Measurements from ENCODE around the gene GNPTAB. TPM values are rescaled to one million over a fixed set of nuclear protein-coding genes. Genes with fewer than 3 reads are reported as not detected.

GNPTAB gene
- total and polyA plus RNA-seq, 2 of the 4 experiments (the other 2 are of a cell fraction): 16.0 to 24.2 TPM

DNA sequence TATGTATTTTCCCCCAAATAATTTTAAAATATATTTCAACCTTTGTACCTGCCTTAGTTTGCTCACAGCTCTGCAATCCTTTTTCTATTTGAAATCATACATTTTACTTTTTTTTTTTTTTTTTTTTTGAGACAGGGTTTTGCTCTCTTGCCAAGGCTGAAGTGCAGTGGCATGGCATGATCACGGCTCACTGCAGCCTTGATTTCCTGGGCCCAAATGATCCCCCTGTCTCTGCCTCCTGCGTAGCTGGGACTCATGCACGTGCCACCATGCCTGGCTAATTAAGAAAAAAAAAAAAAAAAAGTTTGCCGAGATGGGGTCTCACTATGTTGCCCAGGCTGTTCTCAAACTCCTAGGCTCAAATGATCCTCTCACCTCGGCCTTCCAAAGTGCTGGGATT, 90.2 kb downstream of the GNPTAB start:
- H3K27ac ChIP-seq (ENCODE audit: insufficient read depth, low read length): no peak overlapping the region
- no TSS peak for BruUV-seq (replicated peaks)
- ChIA-PET POLR2A (ENCODE audit: unreplicated experiment) (no interaction called here), CTCF (interaction anchor here (0.6 kb wide), 1 partner anchor 182 kb away, joined by 3 read pairs; no protein-coding TSS in a partner anchor)
- no peak overlapping the region for H3K23ac ChIP-seq (ENCODE audit: low read depth, low read length)
- H3K9me3 ChIP-seq (ENCODE audit: control insufficient read depth, insufficient read depth, low read length): no peaks in the 10 kb centered on the region
- no peak overlapping the region for H2AFZ ChIP-seq (replicated peaks; ENCODE audit: low read length, poor library complexity)
- WGBS, 2 experiments (ENCODE audit: extremely low coverage in 2 of 2, insufficient read length in 1 of 2): no CpG with 5 or more reads among the region's 5 CpGs
- no peak overlapping the region for H2BK5ac ChIP-seq (ENCODE audit: low read depth, low read length, poor library complexity, severe bottlenecking)
- no peak overlapping the region for H4K91ac ChIP-seq (ENCODE audit: insufficient read depth, low read depth, low read length)
- peaks cover 21% of the 10 kb centered on the region for H3K36me3 ChIP-seq (ENCODE audit: control insufficient read depth, insufficient read depth, low read length)
- no peak overlapping the region for H2BK15ac ChIP-seq (ENCODE audit: low read depth, low read length)
- H4K5ac ChIP-seq (ENCODE audit: low read depth, low read length): no peak overlapping the region
- H3K4ac ChIP-seq (ENCODE audit: low read depth, low read length): no peak overlapping the region
- H2BK20ac ChIP-seq (ENCODE audit: low read depth, low read length): no peak overlapping the region
- no peak overlapping the region for H3K4me2 ChIP-seq (ENCODE audit: low read depth, low read length)
- in situ Hi-C loops (cut with MboI; ENCODE audit: low sequenced_read_pairs) (no loop called here), dilution Hi-C loops (cut with HindIII; ENCODE audit: low sequenced_read_pairs, unreplicated experiment) (no loop called here), intact Hi-C loops (cut with micrococcal nuclease) (no loop called here)
- no peak for DNase-seq
- TF ChIP-seq CTCF (conservative IDR thresholded peaks at IDR 0.05; ENCODE audit: low read depth, low read length) (no peak), RFX5 (IDR thresholded peaks at IDR 0.05; ENCODE audit: low read depth, low read length) (no peak), POLR2A (IDR thresholded peaks at IDR 0.05; ENCODE audit: low read depth, low read length) (no peak), CHD1 (IDR thresholded peaks at IDR 0.05; ENCODE audit: low read depth, low read length) (no peak), BHLHE40 (IDR thresholded peaks at IDR 0.05; ENCODE audit: low read depth, low read length) (no peak), MAZ (IDR thresholded peaks at IDR 0.05; ENCODE audit: borderline replicate concordance, low read depth, low read length) (no peak), SMC3 (IDR thresholded peaks at IDR 0.05; ENCODE audit: low read depth, low read length) (no peak), FOS (IDR thresholded peaks at IDR 0.05; ENCODE audit: low read depth, low read length) (no peak), MXI1 (IDR thresholded peaks at IDR 0.05; ENCODE audit: borderline replicate concordance, low read depth, low read length) (no peak), NFE2L2 (IDR thresholded peaks at IDR 0.05; ENCODE audit: low read depth, low read length) (no peak), RAD21 (IDR thresholded peaks at IDR 0.05; ENCODE audit: low read length) (no peak), CEBPB (IDR thresholded peaks at IDR 0.05; ENCODE audit: low read depth, low read length) (no peak), USF2 (IDR thresholded peaks at IDR 0.05; ENCODE audit: low read depth, low read length) (no peak), RCOR1 (IDR thresholded peaks at IDR 0.05; ENCODE audit: insufficient replicate concordance, low read length) (no peak), MAFK (IDR thresholded peaks at IDR 0.05; ENCODE audit: low read depth, low read length) (no peak)
- TF ChIP-seq, protein P1, sequence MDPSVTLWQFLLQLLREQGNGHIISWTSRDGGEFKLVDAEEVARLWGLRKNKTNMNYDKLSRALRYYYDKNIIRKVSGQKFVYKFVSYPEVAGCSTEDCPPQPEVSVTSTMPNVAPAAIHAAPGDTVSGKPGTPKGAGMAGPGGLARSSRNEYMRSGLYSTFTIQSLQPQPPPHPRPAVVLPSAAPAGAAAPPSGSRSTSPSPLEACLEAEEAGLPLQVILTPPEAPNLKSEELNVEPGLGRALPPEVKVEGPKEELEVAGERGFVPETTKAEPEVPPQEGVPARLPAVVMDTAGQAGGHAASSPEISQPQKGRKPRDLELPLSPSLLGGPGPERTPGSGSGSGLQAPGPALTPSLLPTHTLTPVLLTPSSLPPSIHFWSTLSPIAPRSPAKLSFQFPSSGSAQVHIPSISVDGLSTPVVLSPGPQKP (IDR thresholded peaks at IDR 0.05; ENCODE audit: borderline replicate concordance, low read depth, low read length): no peak
- H2AK9ac ChIP-seq (replicated peaks; ENCODE audit: low read depth, low read length, poor library complexity): no peak overlapping the region
- H3K14ac ChIP-seq (replicated peaks; ENCODE audit: low read depth, low read length): no peak overlapping the region
- ATAC-seq (ENCODE audit: low read depth): no peak
- no peak overlapping the region for H3K56ac ChIP-seq (ENCODE audit: extremely low read depth, insufficient read depth, low read length)
- no peaks in the 10 kb centered on the region for H3K4me1 ChIP-seq (ENCODE audit: control insufficient read depth, insufficient read depth, low read length)
- H3K9ac ChIP-seq (ENCODE audit: low read depth, low read length): no peak overlapping the region
- H3K79me1 ChIP-seq (ENCODE audit: low read depth in 1 of 2, low read length in 2 of 2): no peaks in the 10 kb centered on the region
- no peak overlapping the region for H3K4me3 ChIP-seq (ENCODE audit: insufficient read depth, low read depth, low read length)
- H3K18ac ChIP-seq (ENCODE audit: low read depth, low read length): no peak overlapping the region
- no peaks in the 10 kb centered on the region for H4K20me1 ChIP-seq (ENCODE audit: insufficient read depth, low read length)
- H3K27me3 ChIP-seq (ENCODE audit: control insufficient read depth, insufficient read depth, low read length): no peaks in the 10 kb centered on the region
- no peak overlapping the region for H2BK120ac ChIP-seq (ENCODE audit: low read depth, low read length)
- no peak overlapping the region for H4K8ac ChIP-seq (ENCODE audit: low read depth in 2 of 2, low read length in 2 of 2)
- no peak overlapping the region for H2AK5ac ChIP-seq (ENCODE audit: low read depth, low read length)
- H3K9me1 ChIP-seq (ENCODE audit: insufficient read depth, low read length): no peaks in the 10 kb centered on the region
